MM.1S (cell line): Measurements from ENCODE around the gene CAMK2A.

Source experiments
- DNase-seq: peaks from one replicate; pipeline ENCODE4 v3.0.0-alpha.2; 2015
- H2AFZ ChIP-seq: fragments of 300-600 bp; sonication (generic); 2 replicates; pipeline ENCODE4 v1.6.0; 2016; ENCODE audit warnings: antibody characterized with exemption, low read length
- H3F3A ChIP-seq: fragments of 300-600 bp; sonication (generic); 2 replicates; pipeline ENCODE4 v1.6.1; 2016; ENCODE audit warnings: mild to moderate bottlenecking, antibody characterized with exemption, low read length, moderate library complexity, mixed read lengths; ENCODE audit not compliant: insufficient read depth
- H3K27ac ChIP-seq: fragments of 300-600 bp; sonication (generic); 2 replicates; pipeline ENCODE4 v1.5.1; 2016; ENCODE audit warnings: mild to moderate bottlenecking, low read length
- H3K27me3 ChIP-seq: fragments of 300-600 bp; sonication (generic); replicated peaks from 2 replicates; pipeline ENCODE4 v1.6.0; 2016; ENCODE audit warnings: low read length; ENCODE audit not compliant: insufficient read depth
- H3K36me3 ChIP-seq: fragments of 300-600 bp; sonication (generic); replicated peaks from 2 replicates; pipeline ENCODE4 v1.6.1; 2016; ENCODE audit warnings: mild to moderate bottlenecking, low read length, mixed read lengths; ENCODE audit not compliant: insufficient read depth
- H3K4me1 ChIP-seq: fragments of 300-600 bp; sonication (generic); 2 replicates; pipeline ENCODE4 v1.6.1; 2016; ENCODE audit warnings: low read length, mixed read lengths
- H3K4me2 ChIP-seq: fragments of 300-600 bp; sonication (generic); 2 replicates; pipeline ENCODE4 v1.6.0; 2016; ENCODE audit warnings: low read depth, low read length
- H3K4me3 ChIP-seq: fragments of 300-600 bp; sonication (generic); 2 replicates; pipeline ENCODE4 v1.5.1; 2016; ENCODE audit warnings: low read length, mixed read lengths
- H3K79me2 ChIP-seq: fragments of 300-600 bp; sonication (generic); 2 replicates; pipeline ENCODE4 v1.6.1; 2016; ENCODE audit warnings: mixed run types, low read length, mixed read lengths
- H3K9ac ChIP-seq: fragments of 300-600 bp; sonication (generic); 2 replicates; pipeline ENCODE4 v1.6.1; 2016; ENCODE audit warnings: low read length, mixed read lengths
- H3K9me2 ChIP-seq: fragments of 300-600 bp; sonication (generic); replicated peaks from 2 replicates; pipeline ENCODE4 v1.6.1; 2016; ENCODE audit warnings: mild to moderate bottlenecking, low read length, mixed read lengths; ENCODE audit not compliant: insufficient read depth
- H3K9me3 ChIP-seq: fragments of 300-600 bp; sonication (generic); replicated peaks from 2 replicates; pipeline ENCODE4 v1.6.1; 2016; ENCODE audit warnings: mild to moderate bottlenecking, low read length, mixed read lengths; ENCODE audit not compliant: insufficient read depth
- H4K20me1 ChIP-seq: fragments of 300-600 bp; sonication (generic); 2 replicates; pipeline ENCODE4 v1.6.1; 2016; ENCODE audit warnings: mild to moderate bottlenecking, low read length, moderate library complexity, mixed read lengths; ENCODE audit not compliant: insufficient read depth
- CTCF ChIP-seq: fragments of 300-600 bp; sonication (generic); IDR thresholded peaks from 2 replicates; pipeline ENCODE4 v1.5.1; 2016; ENCODE audit warnings: antibody characterized with exemption, low read length, mixed read lengths
- EZH2 ChIP-seq: fragments of 300-600 bp; sonication (generic); optimal IDR thresholded peaks from 2 replicates; pipeline ENCODE3; 2017; ENCODE audit warnings: low read depth, mild to moderate bottlenecking, antibody characterized with exemption, low read length, mixed read lengths
- EZH2phosphoT487 ChIP-seq: fragments of 300-600 bp; sonication (generic); IDR thresholded peaks from 2 replicates; pipeline ENCODE4 v1.6.1; 2018; ENCODE audit warnings: antibody characterized with exemption, low read length

Gene CAMK2A

DNA sequence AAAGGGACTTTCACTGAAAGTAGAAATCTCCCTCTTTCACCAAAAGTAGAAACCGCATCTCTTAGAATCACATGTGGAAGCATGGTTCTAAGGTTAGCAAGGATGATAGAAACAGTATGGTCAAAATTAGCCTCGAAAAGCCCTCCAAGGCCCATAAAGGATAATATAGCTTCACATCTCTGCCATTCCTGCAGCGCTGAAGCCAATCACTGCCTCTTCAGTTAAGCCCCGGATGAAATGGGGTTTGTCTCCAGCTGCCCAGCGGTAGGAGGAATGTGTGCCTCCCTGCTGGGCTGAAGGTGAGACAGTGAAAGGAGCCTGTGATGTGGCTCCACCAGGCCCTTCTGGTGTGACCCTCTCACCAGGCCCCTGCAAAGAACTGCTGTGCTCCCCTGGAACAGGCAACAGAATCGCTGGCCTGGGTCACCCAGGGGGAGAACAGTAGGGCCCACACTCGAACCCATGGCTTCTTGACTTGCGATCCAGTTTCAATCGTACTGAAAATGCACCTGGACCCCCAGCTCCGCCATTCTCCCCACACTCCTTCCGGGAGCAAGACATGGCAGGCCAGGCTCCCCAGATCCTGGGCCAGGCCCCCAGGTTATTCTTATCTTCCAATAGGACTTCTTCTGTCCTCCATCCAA, 47.2 kb downstream of the CAMK2A start:
- TF ChIP-seq EZH2, result no peak
- TF ChIP-seq CTCF, result no peak
- no peak for TF ChIP-seq EZH2phosphoT487
- Histone ChIP-seq H3K79me2 (no peaks in the 10 kb centered on the region), H3K36me3 (no peaks in the 10 kb centered on the region), H3K9ac (no peak overlapping the region), H3K4me1 (no peaks in the 10 kb centered on the region), H3K4me3 (no peak overlapping the region), H4K20me1 (no peaks in the 10 kb centered on the region), H3F3A (no peaks in the 10 kb centered on the region), H3K9me2 (no peaks in the 10 kb centered on the region), H2AFZ (no peak overlapping the region), H3K27ac (no peak overlapping the region), H3K4me2 (no peak overlapping the region), H3K27me3 (no peaks in the 10 kb centered on the region), H3K9me3 (no peaks in the 10 kb centered on the region)
- no peak for DNase-seq

GRCh38 chr5:150241298-150242160, 48.0 kb downstream of the CAMK2A start:
- Histone ChIP-seq H3K9me3 (no peaks in the 10 kb centered on the region), H3F3A (no peaks in the 10 kb centered on the region), H3K27ac (no peak overlapping the region), H3K79me2 (no peaks in the 10 kb centered on the region), H3K4me1 (no peaks in the 10 kb centered on the region), H3K36me3 (no peaks in the 10 kb centered on the region), H2AFZ (no peak overlapping the region), H3K9me2 (no peaks in the 10 kb centered on the region), H3K4me3 (no peak overlapping the region), H3K4me2 (no peak overlapping the region), H4K20me1 (no peaks in the 10 kb centered on the region), H3K9ac (no peak overlapping the region), H3K27me3 (no peaks in the 10 kb centered on the region)
- TF ChIP-seq EZH2phosphoT487 (no peak), EZH2 (no peak), CTCF (no peak)
- no peak for DNase-seq

GRCh38 chr5:150239794-150240122, 49.8 kb downstream of the CAMK2A start:
- H4K20me1 ChIP-seq, result no peaks in the 10 kb centered on the region
- H3K9ac ChIP-seq, result no peak overlapping the region
- H2AFZ ChIP-seq, result no peak overlapping the region
- H3K9me3 ChIP-seq, result no peaks in the 10 kb centered on the region
- no peaks in the 10 kb centered on the region for H3K4me1 ChIP-seq
- H3K9me2 ChIP-seq, result no peaks in the 10 kb centered on the region
- H3F3A ChIP-seq, result no peaks in the 10 kb centered on the region
- H3K27ac ChIP-seq, result no peak overlapping the region
- no peaks in the 10 kb centered on the region for H3K36me3 ChIP-seq
- H3K79me2 ChIP-seq, result no peaks in the 10 kb centered on the region
- no peak overlapping the region for H3K4me2 ChIP-seq
- no peak for DNase-seq
- no peaks in the 10 kb centered on the region for H3K27me3 ChIP-seq
- no peak overlapping the region for H3K4me3 ChIP-seq
- TF ChIP-seq EZH2phosphoT487 (no peak), EZH2 (no peak), CTCF (no peak)
